ENCODE results near the gene LARGE1.

GRCh38 chr22:33529424-33530113 lies 390.7 kb downstream of the LARGE1 start:
- TF ChIP-seq CTCF (IDR thresholded peaks at IDR 0.05) = no peak
- TF ChIP-seq POLR2AphosphoS5 (IDR thresholded peaks at IDR 0.05) = no peak
